ENCODE measurements around the gene MGAM2. TPM values are rescaled to one million over a fixed set of nuclear protein-coding genes. Genes with fewer than 3 reads are reported as not detected.

MGAM2 gene
- total and polyA plus RNA-seq, 2 experiments from 2014 or later: 0.07 TPM; not detected in 1

DNA sequence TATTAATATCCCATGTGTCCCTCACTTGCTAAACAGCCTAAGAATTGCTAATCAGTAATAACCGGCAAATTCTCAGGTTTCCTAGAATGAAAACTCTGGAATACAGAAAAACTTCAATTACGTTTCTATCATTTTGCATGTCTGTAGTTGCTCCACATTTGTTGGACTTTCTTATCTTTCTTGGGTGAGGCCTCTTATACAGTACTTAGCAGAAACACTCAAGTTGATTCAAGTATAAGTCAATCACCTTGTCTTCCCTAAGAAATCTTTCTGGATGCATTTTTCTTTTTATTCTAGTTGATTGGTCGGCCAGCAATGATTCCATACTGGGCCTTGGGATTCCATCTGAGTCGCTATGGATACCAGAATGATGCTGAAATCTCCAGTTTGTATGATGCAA, 61.4 kb downstream of the MGAM2 start:
- H3K4me1 Mint-ChIP-seq: no peaks in the 10 kb centered on the region
- TF ChIP-seq POLR2AphosphoS5 (IDR thresholded peaks at IDR 0.05; ENCODE audit: low read depth): no peak
- no peak for TF ChIP-seq ZNF114 (CRISPR knock-in tag; IDR thresholded peaks at IDR 0.05)
- no peak for TF ChIP-seq EZH2phosphoT487 (IDR thresholded peaks at IDR 0.05; ENCODE audit: unreplicated experiment)
- TF ChIP-seq, protein P1, sequence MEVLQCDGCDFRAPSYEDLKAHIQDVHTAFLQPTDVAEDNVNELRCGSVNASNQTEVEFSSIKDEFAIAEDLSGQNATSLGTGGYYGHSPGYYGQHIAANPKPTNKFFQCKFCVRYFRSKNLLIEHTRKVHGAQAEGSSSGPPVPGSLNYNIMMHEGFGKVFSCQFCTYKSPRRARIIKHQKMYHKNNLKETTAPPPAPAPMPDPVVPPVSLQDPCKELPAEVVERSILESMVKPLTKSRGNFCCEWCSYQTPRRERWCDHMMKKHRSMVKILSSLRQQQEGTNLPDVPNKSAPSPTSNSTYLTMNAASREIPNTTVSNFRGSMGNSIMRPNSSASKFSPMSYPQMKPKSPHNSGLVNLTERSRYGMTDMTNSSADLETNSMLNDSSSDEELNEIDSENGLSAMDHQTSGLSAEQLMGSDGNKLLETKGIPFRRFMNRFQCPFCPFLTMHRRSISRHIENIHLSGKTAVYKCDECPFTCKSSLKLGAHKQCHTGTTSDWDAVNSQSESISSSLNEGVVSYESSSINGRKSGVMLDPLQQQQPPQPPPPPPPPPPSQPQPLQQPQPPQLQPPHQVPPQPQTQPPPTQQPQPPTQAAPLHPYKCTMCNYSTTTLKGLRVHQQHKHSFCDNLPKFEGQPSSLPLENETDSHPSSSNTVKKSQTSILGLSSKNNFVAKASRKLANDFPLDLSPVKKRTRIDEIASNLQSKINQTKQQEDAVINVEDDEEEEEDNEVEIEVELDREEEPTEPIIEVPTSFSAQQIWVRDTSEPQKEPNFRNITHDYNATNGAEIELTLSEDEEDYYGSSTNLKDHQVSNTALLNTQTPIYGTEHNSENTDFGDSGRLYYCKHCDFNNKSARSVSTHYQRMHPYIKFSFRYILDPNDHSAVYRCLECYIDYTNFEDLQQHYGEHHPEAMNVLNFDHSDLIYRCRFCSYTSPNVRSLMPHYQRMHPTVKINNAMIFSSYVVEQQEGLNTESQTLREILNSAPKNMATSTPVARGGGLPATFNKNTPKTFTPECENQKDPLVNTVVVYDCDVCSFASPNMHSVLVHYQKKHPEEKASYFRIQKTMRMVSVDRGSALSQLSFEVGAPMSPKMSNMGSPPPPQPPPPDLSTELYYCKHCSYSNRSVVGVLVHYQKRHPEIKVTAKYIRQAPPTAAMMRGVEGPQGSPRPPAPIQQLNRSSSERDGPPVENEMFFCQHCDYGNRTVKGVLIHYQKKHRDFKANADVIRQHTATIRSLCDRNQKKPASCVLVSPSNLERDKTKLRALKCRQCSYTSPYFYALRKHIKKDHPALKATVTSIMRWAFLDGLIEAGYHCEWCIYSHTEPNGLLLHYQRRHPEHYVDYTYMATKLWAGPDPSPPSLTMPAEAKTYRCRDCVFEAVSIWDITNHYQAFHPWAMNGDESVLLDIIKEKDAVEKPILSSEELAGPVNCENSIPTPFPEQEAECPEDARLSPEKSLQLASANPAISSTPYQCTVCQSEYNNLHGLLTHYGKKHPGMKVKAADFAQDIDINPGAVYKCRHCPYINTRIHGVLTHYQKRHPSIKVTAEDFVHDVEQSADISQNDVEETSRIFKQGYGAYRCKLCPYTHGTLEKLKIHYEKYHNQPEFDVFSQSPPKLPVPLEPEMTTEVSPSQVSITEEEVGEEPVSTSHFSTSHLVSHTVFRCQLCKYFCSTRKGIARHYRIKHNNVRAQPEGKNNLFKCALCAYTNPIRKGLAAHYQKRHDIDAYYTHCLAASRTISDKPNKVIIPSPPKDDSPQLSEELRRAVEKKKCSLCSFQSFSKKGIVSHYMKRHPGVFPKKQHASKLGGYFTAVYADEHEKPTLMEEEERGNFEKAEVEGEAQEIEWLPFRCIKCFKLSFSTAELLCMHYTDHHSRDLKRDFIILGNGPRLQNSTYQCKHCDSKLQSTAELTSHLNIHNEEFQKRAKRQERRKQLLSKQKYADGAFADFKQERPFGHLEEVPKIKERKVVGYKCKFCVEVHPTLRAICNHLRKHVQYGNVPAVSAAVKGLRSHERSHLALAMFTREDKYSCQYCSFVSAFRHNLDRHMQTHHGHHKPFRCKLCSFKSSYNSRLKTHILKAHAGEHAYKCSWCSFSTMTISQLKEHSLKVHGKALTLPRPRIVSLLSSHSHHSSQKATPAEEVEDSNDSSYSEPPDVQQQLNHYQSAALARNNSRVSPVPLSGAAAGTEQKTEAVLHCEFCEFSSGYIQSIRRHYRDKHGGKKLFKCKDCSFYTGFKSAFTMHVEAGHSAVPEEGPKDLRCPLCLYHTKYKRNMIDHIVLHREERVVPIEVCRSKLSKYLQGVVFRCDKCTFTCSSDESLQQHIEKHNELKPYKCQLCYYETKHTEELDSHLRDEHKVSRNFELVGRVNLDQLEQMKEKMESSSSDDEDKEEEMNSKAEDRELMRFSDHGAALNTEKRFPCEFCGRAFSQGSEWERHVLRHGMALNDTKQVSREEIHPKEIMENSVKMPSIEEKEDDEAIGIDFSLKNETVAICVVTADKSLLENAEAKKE (CRISPR knock-in tag; IDR thresholded peaks at IDR 0.05): no peak
- no peak for TF ChIP-seq CREB1 (CRISPR knock-in tag; IDR thresholded peaks at IDR 0.05; ENCODE audit: low read depth)
- no peak for TF ChIP-seq EZH2 (IDR thresholded peaks at IDR 0.05; ENCODE audit: low read depth, unreplicated experiment)
- Histone ChIP-seq H3K27me3 (ENCODE audit: insufficient read depth) (no peaks in the 10 kb centered on the region), H2AFZ (no peak overlapping the region), H3F3A (replicated peaks; ENCODE audit: low read depth) (no peaks in the 10 kb centered on the region), H4K20me1 (replicated peaks; ENCODE audit: insufficient read depth) (no peaks in the 10 kb centered on the region), H3K4me1 (ENCODE audit: insufficient read depth) (no peaks in the 10 kb centered on the region), H3K79me2 (replicated peaks; ENCODE audit: insufficient read depth) (no peaks in the 10 kb centered on the region), H3K4me2 (no peak overlapping the region), H3K36me3 (ENCODE audit: insufficient read depth) (no peaks in the 10 kb centered on the region; the same call in 1 of the 2 replicates), H3K27ac (ENCODE audit: low read depth) (no peak overlapping the region), H3K4me3 (no peak overlapping the region), H3K9me2 (ENCODE audit: insufficient read depth) (no peaks in the 10 kb centered on the region)
- no peaks in the 10 kb centered on the region for H3K36me3 Mint-ChIP-seq (ENCODE audit: low read depth)
- no peaks in the 10 kb centered on the region for H3K9me3 Mint-ChIP-seq
- no peak overlapping the region for H3K27ac Mint-ChIP-seq
- ATAC-seq (no peak), DNase-seq (ENCODE audit: low spot score) (peak; percentile 13)
- H3K27me3 Mint-ChIP-seq (ENCODE audit: insufficient read depth, low read depth, poor library complexity): peaks cover 1% of the 10 kb centered on the region
- no peak overlapping the region for H3K4me3 Mint-ChIP-seq

- no peak overlapping the region for H3K4me3 ChIP-seq
- DNase-seq (ENCODE audit: low spot score) (no peak), ATAC-seq (no peak)
- no peaks in the 10 kb centered on the region for H3K9me2 ChIP-seq (ENCODE audit: insufficient read depth)
- H3K4me1 ChIP-seq (ENCODE audit: insufficient read depth): no peaks in the 10 kb centered on the region
- H3K27ac ChIP-seq (ENCODE audit: low read depth): no peak overlapping the region
- Mint-ChIP-seq H3K36me3 (ENCODE audit: low read depth) (no peaks in the 10 kb centered on the region), H3K4me1 (no peaks in the 10 kb centered on the region), H3K27ac (no peak overlapping the region), H3K4me3 (no peak overlapping the region), H3K27me3 (ENCODE audit: insufficient read depth, low read depth, poor library complexity) (no peaks in the 10 kb centered on the region), H3K9me3 (no peaks in the 10 kb centered on the region)
- H3K36me3 ChIP-seq (ENCODE audit: insufficient read depth): no peaks in the 10 kb centered on the region; the same call in 1 of the 2 replicates
- H2AFZ ChIP-seq: no peak overlapping the region
- H4K20me1 ChIP-seq (replicated peaks; ENCODE audit: insufficient read depth): no peaks in the 10 kb centered on the region
- no peaks in the 10 kb centered on the region for H3K27me3 ChIP-seq (ENCODE audit: insufficient read depth)
- no peaks in the 10 kb centered on the region for H3K79me2 ChIP-seq (replicated peaks; ENCODE audit: insufficient read depth)
- no peaks in the 10 kb centered on the region for H3F3A ChIP-seq (replicated peaks; ENCODE audit: low read depth)
- no peak overlapping the region for H3K4me2 ChIP-seq
- TF ChIP-seq REST (IDR thresholded peaks at IDR 0.05; ENCODE audit: unreplicated experiment) (no peak), JUNB (IDR thresholded peaks at IDR 0.05; ENCODE audit: unreplicated experiment) (no peak), EZH2phosphoT487 (IDR thresholded peaks at IDR 0.05; ENCODE audit: unreplicated experiment) (no peak)
Measured at GRCh38 chr7:142174441-142174840, 62.9 kb downstream of the MGAM2 start.
